Urinary bladder (tissue), 4 donors: ENCODE measurements around the gene LEMD2. TPM values are rescaled to one million over a fixed set of nuclear protein-coding genes. Genes with fewer than 3 reads are reported as not detected.

Experiments used
- DNase-seq: peaks from one replicate; pipeline ENCODE4 v3.0.0-alpha.2; 2015; ENCODE audit errors: extremely low spot score
- H3K27ac ChIP-seq: one replicate; pipeline ENCODE4 v1.5.1; 2013; ENCODE audit warnings: low read depth, mild to moderate bottlenecking, moderate library complexity
- H3K36me3 ChIP-seq: one replicate; pipeline ENCODE4 v1.6.1; 2013; ENCODE audit warnings: mild to moderate bottlenecking, moderate library complexity; ENCODE audit not compliant: insufficient read depth
- H3K4me1 ChIP-seq: one replicate; pipeline ENCODE4 v1.6.1; 2013; ENCODE audit warnings: mild to moderate bottlenecking, moderate library complexity; ENCODE audit not compliant: insufficient read depth
- H3K4me3 ChIP-seq: one replicate; pipeline ENCODE4 v1.5.1; 2013; ENCODE audit warnings: low read depth, low read length
- WGBS: extraction: QIAGEN DNeasy Blood & Tissue Kit; methylation state at CpG from one replicate; pipeline ENCODE4 v1.1.7; 2013; 5-methylcytosine and 5-hydroxymethylcytosine counted together
- polyA plus RNA-seq: library from polyadenylated mRNA; stranded (reverse); fragments of 200-250 nt; gene quantifications from one replicate; pipeline ENCODE4 v1.2.3, GENCODE V29; 2013
- total RNA-seq: library from RNA; depleted of rRNA; stranded (reverse); fragments of >200 nt; gene quantifications from one replicate; pipeline ENCODE4 v1.2.3, GENCODE V29; 2014
- donor health status: healthy with polysubstance abuse.
- donor health status: healthy.

Gene LEMD2
- total and polyA plus RNA-seq, 2 donors, result 33.6 to 41.7 TPM

GRCh38 chr6:33732817-33733708 is 55.9 kb downstream of the LEMD2 start:
- no peak for DNase-seq
- WGBS, result 90% methylated on average over 13 of the region's 13 CpGs
- Histone ChIP-seq H3K36me3 (no peaks in the 10 kb centered on the region), H3K27ac (no peak overlapping the region), H3K4me1 (no peaks in the 10 kb centered on the region), H3K4me3 (no peak overlapping the region)

- Histone ChIP-seq H3K27ac (no peak overlapping the region), H3K4me3 (no peak overlapping the region), H3K36me3 (no peaks in the 10 kb centered on the region), H3K4me1 (no peaks in the 10 kb centered on the region)
- no peak for DNase-seq
- WGBS, result 91% methylated on average over 6 of the region's 6 CpGs
Observed at GRCh38 chr6:33732385-33732784, 56.5 kb downstream of the LEMD2 start.

GRCh38 chr6:33731751-33732282 is 57.1 kb downstream of the LEMD2 start:
- 79% methylated on average over 9 of the region's 9 CpGs for WGBS
- Histone ChIP-seq H3K4me1 (no peaks in the 10 kb centered on the region), H3K4me3 (no peak overlapping the region), H3K27ac (no peak overlapping the region), H3K36me3 (no peaks in the 10 kb centered on the region)
- DNase-seq, result no peak

GRCh38 chr6:33731035-33731434 is 57.9 kb downstream of the LEMD2 start:
- Histone ChIP-seq H3K4me1 (no peaks in the 10 kb centered on the region), H3K27ac (no peak overlapping the region), H3K4me3 (no peak overlapping the region), H3K36me3 (no peaks in the 10 kb centered on the region)
- 77% methylated on average over 7 of the region's 7 CpGs for WGBS
- no peak for DNase-seq

GRCh38 chr6:33730611-33731010 is 58.3 kb downstream of the LEMD2 start:
- no peaks in the 10 kb centered on the region for H3K4me1 ChIP-seq
- WGBS, result 68% methylated on average over 10 of the region's 10 CpGs
- H3K4me3 ChIP-seq, result no peak overlapping the region
- no peak for DNase-seq
- H3K36me3 ChIP-seq, result no peaks in the 10 kb centered on the region
- H3K27ac ChIP-seq, result no peak overlapping the region

GRCh38 chr6:33729059-33729458 is 59.9 kb downstream of the LEMD2 start:
- WGBS, result 90% methylated on average over 6 of the region's 6 CpGs

GRCh38 chr6:33728438-33728837 is 60.5 kb downstream of the LEMD2 start:
- Histone ChIP-seq H3K4me1 (no peaks in the 10 kb centered on the region), H3K4me3 (no peak overlapping the region), H3K27ac (no peak overlapping the region), H3K36me3 (no peaks in the 10 kb centered on the region)
- WGBS, result 87% methylated on average over 11 of the region's 11 CpGs
- no peak for DNase-seq

More at GRCh38 chr6:33729059-33729458, 59.9 kb downstream of the LEMD2 start:
- DNase-seq, result no peak
- Histone ChIP-seq H3K36me3 (no peaks in the 10 kb centered on the region), H3K4me1 (no peaks in the 10 kb centered on the region), H3K27ac (no peak overlapping the region), H3K4me3 (no peak overlapping the region)

GRCh38 chr6:33727932-33728331 is 61.0 kb downstream of the LEMD2 start:
- no peak for DNase-seq
- H3K4me3 ChIP-seq, result no peak overlapping the region
- H3K4me1 ChIP-seq, result no peaks in the 10 kb centered on the region
- 86% methylated on average over 11 of the region's 11 CpGs for WGBS
- H3K27ac ChIP-seq, result no peak overlapping the region
- H3K36me3 ChIP-seq, result no peaks in the 10 kb centered on the region

- Histone ChIP-seq H3K27ac (no peak overlapping the region), H3K4me1 (no peaks in the 10 kb centered on the region), H3K4me3 (no peak overlapping the region), H3K36me3 (no peaks in the 10 kb centered on the region)
- DNase-seq, result no peak
- whole genome bisulfite sequencing, result 86% methylated on average over 7 of the region's 7 CpGs
Observed at GRCh38 chr6:33727126-33727525, 61.8 kb downstream of the LEMD2 start.

- WGBS, result 87% methylated on average over 15 of the region's 15 CpGs
- H3K4me1 ChIP-seq, result no peaks in the 10 kb centered on the region
Observed at GRCh38 chr6:33726696-33727095, 62.2 kb downstream of the LEMD2 start.

GRCh38 chr6:33725891-33726673 is 62.8 kb downstream of the LEMD2 start:
- no peak overlapping the region for H3K4me3 ChIP-seq
- H3K36me3 ChIP-seq, result no peaks in the 10 kb centered on the region
- no peak for DNase-seq
- H3K4me1 ChIP-seq, result no peaks in the 10 kb centered on the region
- no peak overlapping the region for H3K27ac ChIP-seq
- WGBS, result 85% methylated on average over 7 of the region's 7 CpGs

More at GRCh38 chr6:33726696-33727095, 62.2 kb downstream of the LEMD2 start:
- H3K27ac ChIP-seq, result no peak overlapping the region
- no peak for DNase-seq
- no peaks in the 10 kb centered on the region for H3K36me3 ChIP-seq
- H3K4me3 ChIP-seq, result no peak overlapping the region

- Histone ChIP-seq H3K4me1 (no peaks in the 10 kb centered on the region), H3K27ac (no peak overlapping the region), H3K4me3 (no peak overlapping the region), H3K36me3 (no peaks in the 10 kb centered on the region)
- WGBS, result 94% methylated on average over 13 of the region's 14 CpGs
- no peak for DNase-seq
Observed at GRCh38 chr6:33725222-33725621, 63.7 kb downstream of the LEMD2 start.

- Histone ChIP-seq H3K27ac (no peak overlapping the region), H3K4me3 (no peak overlapping the region), H3K36me3 (no peaks in the 10 kb centered on the region), H3K4me1 (no peaks in the 10 kb centered on the region)
- DNase-seq, result no peak
- WGBS, result 61% methylated on average over 13 of the region's 13 CpGs
Observed at GRCh38 chr6:33724102-33725023, 64.6 kb downstream of the LEMD2 start.
